Transverse colon (tissue), 4 donors: Measurements from ENCODE around the gene HPGD. TPM values are rescaled to one million over a fixed set of nuclear protein-coding genes. Genes with fewer than 3 reads are reported as not detected.

ENCODE experiments used
- DNase-seq: peaks from one replicate; pipeline ENCODE4 v3.0.0-alpha.2; 2019
- H3K27ac ChIP-seq, 4 donors: fragments of 200-600 bp; sonication (generic); 2 replicates each; pipeline ENCODE4 v1.5.1; 2016 to 2018; ENCODE audit warnings: inconsistent platforms in 4 of 4
- H3K27me3 ChIP-seq: fragments of 200-600 bp; sonication (generic); 2 replicates; pipeline ENCODE4 v1.5.1; 2017; ENCODE audit warnings: inconsistent platforms
- H3K36me3 ChIP-seq, 4 donors: fragments of 200-600 bp; sonication (generic); 2 replicates each; pipeline ENCODE4 v1.5.1; 2017 to 2019; ENCODE audit warnings: inconsistent platforms in 4 of 4
- H3K4me1 ChIP-seq, 4 donors: fragments of 200-600 bp; sonication (generic); 2 replicates each; pipeline ENCODE4 v1.5.1; 2017 to 2020; ENCODE audit warnings: inconsistent platforms in 4 of 4
- H3K4me3 ChIP-seq, 4 donors: fragments of 200-600 bp; sonication (generic); 1 replicate in 1 of 4; 2 replicates in 3 of 4; pipeline versions ENCODE4 v1.5.1 to v1.6.1; 2017 to 2019; ENCODE audit warnings: inconsistent platforms in 4 of 4
- H3K9me3 ChIP-seq, 2 donors: fragments of 200-600 bp; sonication (generic); 2 replicates each; pipeline ENCODE4 v1.5.1; 2017 to 2019; ENCODE audit warnings: inconsistent platforms in 2 of 2
- EP300 ChIP-seq: sonication (generic); formaldehyde crosslinking; IDR thresholded peaks from one replicate; pipeline ENCODE4 v1.6.1; 2017; ENCODE audit warnings: antibody characterized with exemption, low read depth
- POLR2A ChIP-seq: fragments of 450-650 bp; IDR thresholded peaks from one replicate; pipeline ENCODE4 v1.6.1; 2016; ENCODE audit warnings: antibody characterized with exemption, mild to moderate bottlenecking, moderate library complexity
- POLR2AphosphoS5 ChIP-seq, 3 donors: sonication (generic); formaldehyde crosslinking; IDR thresholded peaks; one replicate each; pipeline ENCODE4 v1.6.1; 2016; ENCODE audit warnings: antibody characterized with exemption in 3 of 3
- WGBS, 2 donors: methylation state at CpG; one replicate each; pipeline ENCODE4 v1.1.5; 2018; ENCODE audit warnings: low coverage in 1 of 2; 5-methylcytosine and 5-hydroxymethylcytosine counted together
- in situ Hi-C, 4 donors: fragments of 200-750 bp; cut with MboI; loops; one replicate each; pipeline versions ENCODE4 v1.15.0 to v1.15.1; 2017; ENCODE audit warnings: low sequenced_read_pairs in 3 of 4, low pct_ligation_motif_present in 1 of 4, low pct_unique_long_range_greater_than_20kb in 1 of 4
- intact Hi-C: fragments of 100-400 bp; cut with DNase I; formaldehyde crosslinking; loops from one replicate; pipeline ENCODE4 v1.15.1; 2023; ENCODE audit warnings: low total_unique reads
- total RNA-seq, 4 donors: library from RNA; depleted of rRNA; stranded (reverse); fragments of >200 nt; gene quantifications; one replicate each; pipeline ENCODE4 v1.1.0, GENCODE V29; 2016
- TF ChIP-seq, protein P1 (sequence below), 5 experiments: fragments of 200-600 bp in 3 of 5; fragments of 450-650 bp in 2 of 5; sonication (generic) in 3 of 5; IDR thresholded peaks; 1 replicate in 2 of 5; 2 replicates in 3 of 5; pipeline ENCODE4 v1.5.1; 2016 to 2017; ENCODE audit warnings: antibody characterized with exemption in 5 of 5, inconsistent platforms in 3 of 5, mild to moderate bottlenecking in 2 of 5, moderate library complexity in 1 of 5

The HPGD gene
- total RNA-seq, 4 donors from 2014 or later = 33.0 to 602 (median 361) TPM

DNA sequence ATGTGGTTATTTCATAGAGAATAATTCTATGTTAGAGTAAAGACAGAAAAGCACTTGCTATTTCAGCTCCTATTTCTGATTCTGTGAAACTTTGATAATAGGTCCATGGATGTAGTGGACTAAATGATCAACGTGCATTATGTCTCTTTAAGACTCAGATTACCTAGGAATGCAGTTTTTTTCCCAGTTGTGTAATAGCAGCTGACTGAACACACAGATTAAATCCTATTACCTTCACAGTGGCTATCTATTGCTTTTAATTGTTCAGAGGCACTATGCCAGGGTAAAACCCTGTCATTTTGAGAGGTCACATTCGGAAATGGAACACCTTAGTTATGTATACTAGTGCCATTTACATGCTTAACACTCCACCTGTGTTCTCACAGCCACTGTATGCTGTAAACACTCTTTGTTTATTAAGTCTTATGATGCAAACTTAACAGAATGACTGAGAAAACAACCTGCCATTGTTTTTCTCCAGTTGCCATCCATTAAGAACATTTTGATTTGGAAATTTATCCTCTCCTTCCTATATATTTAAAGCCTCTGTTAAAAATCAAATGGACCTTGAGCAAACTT, 70.5 kb downstream of the HPGD start:
- peaks cover 32 to 83% (median 39%) of the 10 kb centered on the region in 4 donors for H3K4me1 ChIP-seq
- intact Hi-C loops (no loop called here), in situ Hi-C loops (no loop called here)
- no peak for DNase-seq
- TF ChIP-seq, protein P1, sequence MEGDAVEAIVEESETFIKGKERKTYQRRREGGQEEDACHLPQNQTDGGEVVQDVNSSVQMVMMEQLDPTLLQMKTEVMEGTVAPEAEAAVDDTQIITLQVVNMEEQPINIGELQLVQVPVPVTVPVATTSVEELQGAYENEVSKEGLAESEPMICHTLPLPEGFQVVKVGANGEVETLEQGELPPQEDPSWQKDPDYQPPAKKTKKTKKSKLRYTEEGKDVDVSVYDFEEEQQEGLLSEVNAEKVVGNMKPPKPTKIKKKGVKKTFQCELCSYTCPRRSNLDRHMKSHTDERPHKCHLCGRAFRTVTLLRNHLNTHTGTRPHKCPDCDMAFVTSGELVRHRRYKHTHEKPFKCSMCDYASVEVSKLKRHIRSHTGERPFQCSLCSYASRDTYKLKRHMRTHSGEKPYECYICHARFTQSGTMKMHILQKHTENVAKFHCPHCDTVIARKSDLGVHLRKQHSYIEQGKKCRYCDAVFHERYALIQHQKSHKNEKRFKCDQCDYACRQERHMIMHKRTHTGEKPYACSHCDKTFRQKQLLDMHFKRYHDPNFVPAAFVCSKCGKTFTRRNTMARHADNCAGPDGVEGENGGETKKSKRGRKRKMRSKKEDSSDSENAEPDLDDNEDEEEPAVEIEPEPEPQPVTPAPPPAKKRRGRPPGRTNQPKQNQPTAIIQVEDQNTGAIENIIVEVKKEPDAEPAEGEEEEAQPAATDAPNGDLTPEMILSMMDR (IDR thresholded peaks at IDR 0.05) = no peak
- TF ChIP-seq EP300 (no peak), POLR2AphosphoS5 (IDR thresholded peaks at IDR 0.05) (no peak), POLR2A (no peak)
- 49 to 70% methylated on average over 2 of the region's 2 CpGs for WGBS, 2 donors
- H3K9me3 ChIP-seq = no peaks in the 10 kb centered on the region
- H3K27ac ChIP-seq = peak overlapping the region in 1 of 4 donors; percentile 73
- no peaks in the 10 kb centered on the region for H3K36me3 ChIP-seq
- no peak overlapping the region for H3K4me3 ChIP-seq
- H3K27me3 ChIP-seq = no peaks in the 10 kb centered on the region

DNA sequence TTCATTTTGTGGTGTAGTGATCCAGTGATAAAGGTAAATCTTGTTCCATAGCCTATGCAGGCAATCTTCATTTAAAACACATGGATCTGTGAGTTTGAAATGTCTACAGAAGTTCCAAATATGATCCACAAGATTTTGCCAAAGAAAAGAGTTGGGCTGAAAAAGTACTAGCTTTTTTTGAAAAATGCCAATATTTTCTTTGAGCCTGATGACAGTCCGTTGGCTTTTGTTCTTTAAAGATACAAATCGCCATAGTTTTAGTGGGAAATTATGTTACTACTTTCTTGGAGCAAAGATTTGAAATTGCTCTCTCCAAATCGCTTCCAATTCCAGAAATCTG, 71.5 kb downstream of the HPGD start:
- no peak overlapping the region for H3K4me3 ChIP-seq
- WGBS, 2 donors = 74 to 77% methylated on average over 3 of the region's 3 CpGs
- in situ Hi-C loops (no loop called here), intact Hi-C loops (no loop called here)
- H3K9me3 ChIP-seq = no peaks in the 10 kb centered on the region
- DNase-seq = no peak
- peak overlapping the region; percentile 46 to 73 (median 60) for H3K27ac ChIP-seq
- peaks cover 29 to 75% (median 39%) of the 10 kb centered on the region in 4 donors for H3K4me1 ChIP-seq
- no peaks in the 10 kb centered on the region for H3K36me3 ChIP-seq
- H3K27me3 ChIP-seq = no peaks in the 10 kb centered on the region
- no peak for TF ChIP-seq POLR2AphosphoS5 (IDR thresholded peaks at IDR 0.05)
- TF ChIP-seq, protein P1 (IDR thresholded peaks at IDR 0.05) = no peak
- TF ChIP-seq EP300 = no peak
- TF ChIP-seq POLR2A = no peak

DNA sequence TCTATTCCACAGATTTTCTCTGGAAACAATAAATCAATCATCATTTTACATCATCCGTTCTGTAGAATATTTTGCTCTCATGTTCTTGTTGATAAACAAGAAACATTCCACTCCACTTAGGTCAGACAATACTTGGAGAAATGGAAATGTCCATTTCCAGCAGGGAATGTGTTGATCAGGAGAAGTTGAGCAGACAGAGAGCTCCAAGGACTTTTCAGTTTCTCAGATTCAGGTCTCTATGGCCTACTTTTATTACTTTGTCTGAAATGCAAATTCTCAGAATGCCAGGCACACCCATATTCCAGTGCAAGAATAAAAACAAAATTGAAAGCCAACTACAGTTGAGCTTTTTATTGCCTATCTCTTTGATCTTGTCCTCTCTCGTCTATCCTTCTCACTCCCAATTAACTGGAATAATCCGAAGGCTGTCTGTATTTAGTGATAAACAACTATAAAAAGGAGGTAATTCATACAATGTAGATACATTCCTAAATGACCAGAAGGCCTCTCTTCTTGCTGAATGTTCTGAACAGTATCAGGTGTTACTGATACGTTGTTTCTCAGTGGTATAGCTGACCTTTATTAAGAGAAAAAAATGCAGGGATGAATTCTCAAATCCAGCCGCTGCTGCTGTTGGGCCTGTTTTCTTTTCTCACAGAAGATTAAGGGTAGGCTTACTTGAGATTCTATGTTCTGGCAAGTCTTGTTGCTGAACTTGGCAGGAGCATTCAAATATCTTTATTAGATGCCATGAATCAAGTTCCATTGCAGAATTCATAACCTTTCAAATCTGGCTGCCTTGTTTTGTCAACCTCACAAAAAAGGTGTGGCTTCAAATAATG, 72.1 kb downstream of the HPGD start:
- 22 to 32% methylated on average over 4 to 5 of the region's 5 CpGs for WGBS, 2 donors
- H3K9me3 ChIP-seq = no peaks in the 10 kb centered on the region
- no peaks in the 10 kb centered on the region for H3K36me3 ChIP-seq
- H3K27ac ChIP-seq = peak overlapping the region; percentile 46 to 73 (median 60)
- H3K4me1 ChIP-seq = peaks cover 29 to 73% (median 39%) of the 10 kb centered on the region in 4 donors
- intact Hi-C loops = no loop called here
- peak in 2 of 3 donors; percentile 32 to 44 for TF ChIP-seq POLR2AphosphoS5 (IDR thresholded peaks at IDR 0.05)
- TF ChIP-seq, protein P1 (IDR thresholded peaks at IDR 0.05) = no peak
- in situ Hi-C loops = no loop called here
- no peak overlapping the region for H3K4me3 ChIP-seq
- DNase-seq = no peak
- no peaks in the 10 kb centered on the region for H3K27me3 ChIP-seq

DNA sequence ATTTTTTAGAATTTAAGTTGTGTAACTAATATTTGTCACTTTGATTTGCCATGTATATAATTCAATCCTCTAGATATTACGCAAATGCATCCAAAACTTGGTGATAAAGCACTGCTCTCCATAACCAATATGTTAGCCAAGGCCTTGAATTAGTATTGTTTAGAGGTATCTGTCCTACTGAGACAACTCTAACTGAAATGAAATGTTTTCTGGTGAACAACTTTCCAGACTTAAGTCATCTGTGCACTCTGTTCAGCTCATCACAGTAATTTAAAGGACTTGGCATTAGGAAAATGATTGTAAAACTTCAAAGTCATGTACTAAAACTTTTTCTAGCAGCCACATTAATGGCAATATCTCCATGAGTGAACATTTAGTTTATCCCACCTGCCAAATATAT, 73.1 kb downstream of the HPGD start:
- intact Hi-C loops = no loop called here
- in situ Hi-C loops = no loop called here
- 50 to 78% methylated on average over 1 of the region's 1 CpG for WGBS, 2 donors
- Histone ChIP-seq H3K36me3 (no peaks in the 10 kb centered on the region), H3K27ac (peak overlapping the region in 2 of 4 donors; percentile 55 to 73), H3K9me3 (no peaks in the 10 kb centered on the region), H3K27me3 (no peaks in the 10 kb centered on the region), H3K4me1 (peaks cover 29 to 63% (median 36%) of the 10 kb centered on the region in 4 donors), H3K4me3 (no peak overlapping the region)
- TF ChIP-seq EP300 = no peak
- TF ChIP-seq POLR2AphosphoS5 (IDR thresholded peaks at IDR 0.05) = no peak
- DNase-seq = no peak
